Mesendoderm (in vitro differentiated cells): ENCODE data around the gene ADCY9.

ENCODE experiments used
- DNase-seq: peaks from one replicate; pipeline ENCODE4 v3.0.0; 2013
- H2AK5ac ChIP-seq: 2 replicates; pipeline ENCODE4 v1.6.1; 2013; ENCODE audit warnings: low read length, inconsistent platforms
- H2BK120ac ChIP-seq: 2 replicates; pipeline ENCODE4 v1.6.1; 2013; ENCODE audit warnings: low read depth, mild to moderate bottlenecking, low read length, moderate library complexity, mixed read lengths
- H2BK15ac ChIP-seq: replicated peaks from 2 replicates; pipeline ENCODE4 v1.6.1; 2013; ENCODE audit warnings: low read depth, mild to moderate bottlenecking, moderate library complexity
- H2BK5ac ChIP-seq: 2 replicates; pipeline ENCODE4 v1.6.1; 2013; ENCODE audit warnings: low read length, inconsistent platforms
- H3K18ac ChIP-seq: 2 replicates; pipeline ENCODE4 v1.6.1; 2013; ENCODE audit warnings: mild to moderate bottlenecking, low read length, mixed read lengths
- H3K23ac ChIP-seq: one replicate; pipeline ENCODE4 v1.6.1; 2013; ENCODE audit warnings: low read length
- H3K27ac ChIP-seq: 2 replicates; pipeline ENCODE4 v1.5.1; 2013; ENCODE audit warnings: low read depth, mild to moderate bottlenecking, inconsistent platforms, low read length, moderate library complexity
- H3K27me3 ChIP-seq: 2 replicates; pipeline ENCODE4 v1.6.1; 2013; ENCODE audit warnings: low read length, control low read depth, mild to moderate bottlenecking, inconsistent platforms; ENCODE audit not compliant: insufficient read depth, poor library complexity
- H3K36me3 ChIP-seq: 2 replicates; pipeline ENCODE4 v1.6.1; 2013; ENCODE audit warnings: low read length, inconsistent platforms; ENCODE audit not compliant: control insufficient read depth, insufficient read depth
- H3K4ac ChIP-seq: one replicate; pipeline ENCODE4 v1.6.1; 2013; ENCODE audit warnings: low read depth, mild to moderate bottlenecking, low read length, moderate library complexity
- H3K4me1 ChIP-seq: 2 replicates; pipeline ENCODE4 v1.6.1; 2013; ENCODE audit warnings: low read depth, low read length, inconsistent platforms; ENCODE audit not compliant: control insufficient read depth
- H3K4me2 ChIP-seq: 2 replicates; pipeline ENCODE4 v1.6.1; 2013; ENCODE audit warnings: low read length
- H3K4me3 ChIP-seq: 2 replicates; pipeline ENCODE4 v1.5.1; 2013; ENCODE audit warnings: mild to moderate bottlenecking, low read length
- H3K56ac ChIP-seq: one replicate; pipeline ENCODE4 v1.6.1; 2013; ENCODE audit warnings: low read length
- H3K79me1 ChIP-seq: 2 replicates; pipeline ENCODE4 v1.6.1; 2013; ENCODE audit warnings: low read length, inconsistent platforms
- H3K79me2 ChIP-seq: 2 replicates; pipeline ENCODE4 v1.6.1; 2013; ENCODE audit warnings: mild to moderate bottlenecking, low read length; ENCODE audit not compliant: control insufficient read depth, insufficient read depth
- H3K9ac ChIP-seq: 2 replicates; pipeline ENCODE4 v1.6.1; 2013; ENCODE audit warnings: low read length, inconsistent platforms
- H4K5ac ChIP-seq: one replicate; pipeline ENCODE4 v1.6.1; 2013; ENCODE audit warnings: low read length
- H4K8ac ChIP-seq: one replicate; pipeline ENCODE4 v1.6.1; 2013; ENCODE audit warnings: low read depth, mild to moderate bottlenecking, control low read depth, low read length, moderate library complexity
- WGBS: extraction: QIAGEN DNeasy Blood & Tissue Kit; methylation state at CpG from one replicate; pipeline ENCODE4 v1.1.7; 2013; ENCODE audit warnings: low lambda C conversion rate, missing lambda C conversion rate; ENCODE audit not compliant: insufficient coverage; ENCODE audit errors: extremely low coverage; 5-methylcytosine and 5-hydroxymethylcytosine counted together

The ADCY9 gene

GRCh38 chr16:3993052-3993785 lies 123.0 kb downstream of the ADCY9 start:
- H2BK120ac ChIP-seq = no peak overlapping the region
- no peak overlapping the region for H4K8ac ChIP-seq
- H3K36me3 ChIP-seq = no peaks in the 10 kb centered on the region
- H3K56ac ChIP-seq = no peak overlapping the region
- H3K27me3 ChIP-seq = no peaks in the 10 kb centered on the region
- H3K9ac ChIP-seq = no peak overlapping the region
- H3K79me2 ChIP-seq = no peaks in the 10 kb centered on the region
- H3K4me2 ChIP-seq = no peak overlapping the region
- no peak overlapping the region for H3K4ac ChIP-seq
- H2BK15ac ChIP-seq = no peak overlapping the region
- no peak overlapping the region for H3K27ac ChIP-seq
- no peak overlapping the region for H4K5ac ChIP-seq
- no peak overlapping the region for H3K4me3 ChIP-seq
- no peak overlapping the region for H2BK5ac ChIP-seq
- no peak overlapping the region for H2AK5ac ChIP-seq
- H3K79me1 ChIP-seq = no peaks in the 10 kb centered on the region
- H3K18ac ChIP-seq = no peak overlapping the region
- no peak for DNase-seq
- no peak overlapping the region for H3K23ac ChIP-seq
- WGBS = no CpG with 5 or more reads among the region's 36 CpGs
- no peaks in the 10 kb centered on the region for H3K4me1 ChIP-seq

DNA sequence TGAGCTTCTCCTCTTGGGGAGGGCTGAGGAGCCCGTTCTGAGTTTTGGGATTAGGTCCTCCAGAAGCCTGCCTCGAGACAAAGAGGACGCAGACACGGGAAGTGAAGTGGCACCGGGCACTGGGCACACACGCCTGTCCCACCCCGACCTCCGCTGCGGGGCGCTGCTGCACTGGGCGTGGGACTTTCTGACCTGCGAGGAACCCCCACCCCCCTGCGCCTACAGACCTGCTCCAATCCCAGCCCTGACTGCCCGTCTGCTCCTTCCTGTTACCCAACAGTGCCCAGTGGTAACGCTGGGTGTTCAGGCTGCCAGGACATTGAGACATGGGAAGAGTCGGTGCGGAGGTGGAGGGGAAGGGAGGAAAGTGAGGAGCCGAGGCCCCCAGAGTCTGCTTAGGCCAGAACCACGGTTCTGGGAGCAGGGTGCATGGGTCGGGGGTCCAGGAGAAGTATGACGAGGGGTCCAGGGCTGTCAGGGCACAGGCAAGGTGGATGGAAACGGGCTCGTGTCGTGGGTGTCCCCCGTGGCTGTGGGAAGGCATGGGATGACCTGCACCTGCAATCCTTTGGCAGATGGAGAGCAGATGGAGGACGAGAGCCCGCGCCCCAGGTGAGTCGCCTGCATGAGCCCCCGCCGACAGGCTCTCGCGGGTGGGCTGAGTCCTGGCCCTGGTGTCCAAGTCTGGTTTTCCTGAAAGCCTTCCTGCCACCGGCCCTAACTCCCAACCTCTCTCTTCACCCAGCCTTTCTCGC lies 123.8 kb downstream of the ADCY9 start:
- Histone ChIP-seq H2BK15ac (no peak overlapping the region), H3K79me1 (no peaks in the 10 kb centered on the region), H2BK5ac (no peak overlapping the region), H3K56ac (no peak overlapping the region), H3K4ac (no peak overlapping the region), H3K27ac (no peak overlapping the region), H3K18ac (no peak overlapping the region), H3K36me3 (no peaks in the 10 kb centered on the region), H3K79me2 (no peaks in the 10 kb centered on the region), H2BK120ac (no peak overlapping the region), H2AK5ac (no peak overlapping the region), H3K4me1 (no peaks in the 10 kb centered on the region), H3K23ac (no peak overlapping the region), H3K4me2 (no peak overlapping the region), H3K4me3 (no peak overlapping the region), H3K9ac (no peak overlapping the region), H3K27me3 (no peaks in the 10 kb centered on the region), H4K5ac (no peak overlapping the region), H4K8ac (no peak overlapping the region)
- DNase-seq = no peak
- no CpG with 5 or more reads among the region's 35 CpGs for WGBS

DNA sequence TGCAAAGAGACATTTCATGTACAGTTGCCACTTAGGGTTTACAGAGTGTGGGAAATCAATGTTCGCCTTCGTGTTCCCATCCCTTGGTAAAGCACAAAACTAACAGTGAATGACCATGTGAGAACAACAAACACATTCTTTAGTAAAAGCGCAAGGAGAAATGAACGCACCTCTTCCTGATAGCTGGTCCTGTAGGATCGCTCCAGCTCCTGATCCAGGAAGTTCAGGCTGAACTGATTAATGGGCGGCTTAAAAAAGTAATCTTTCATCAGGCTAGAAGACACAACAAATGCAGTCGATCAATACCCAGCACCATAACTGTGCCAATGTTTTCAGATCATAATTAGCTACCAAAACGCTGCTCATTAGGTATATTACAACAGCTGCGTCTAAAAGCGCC lies 127.4 kb downstream of the ADCY9 start:
- H4K5ac ChIP-seq = no peak overlapping the region
- DNase-seq = no peak

DNA sequence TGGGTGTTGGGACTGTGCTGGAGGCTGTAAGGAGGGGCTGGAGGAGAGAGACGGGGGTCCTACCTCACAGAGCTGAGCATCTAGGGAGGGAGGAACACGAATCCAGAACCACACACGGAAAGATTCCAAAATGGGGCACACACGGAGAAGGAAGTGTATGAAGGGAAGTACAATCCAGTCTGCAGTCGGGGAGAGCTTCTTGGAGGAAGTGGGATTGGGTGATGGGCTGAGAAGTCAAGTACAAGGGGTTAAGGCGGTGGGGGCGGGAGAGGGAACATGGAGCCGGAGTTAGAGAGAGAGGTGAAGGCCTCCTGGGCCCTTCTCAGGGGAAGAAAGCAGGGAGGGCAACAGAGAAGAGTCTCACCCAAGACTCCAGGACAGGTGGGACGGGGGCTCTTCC lies 128.2 kb downstream of the ADCY9 start:
- H3K36me3 ChIP-seq = no peaks in the 10 kb centered on the region
- no CpG with 5 or more reads among the region's 9 CpGs for WGBS

More for the DNA sequence above, 127.4 kb downstream of the ADCY9 start:
- Histone ChIP-seq H3K4me3 (no peak overlapping the region), H3K4me2 (no peak overlapping the region), H3K79me2 (no peaks in the 10 kb centered on the region), H3K79me1 (no peaks in the 10 kb centered on the region), H3K9ac (no peak overlapping the region), H3K36me3 (no peaks in the 10 kb centered on the region), H2BK120ac (no peak overlapping the region), H3K27me3 (no peaks in the 10 kb centered on the region), H2AK5ac (no peak overlapping the region), H3K18ac (no peak overlapping the region), H3K56ac (no peak overlapping the region), H3K4ac (no peak overlapping the region), H3K23ac (no peak overlapping the region), H4K8ac (no peak overlapping the region), H3K4me1 (no peaks in the 10 kb centered on the region), H2BK15ac (no peak overlapping the region), H3K27ac (no peak overlapping the region), H2BK5ac (no peak overlapping the region)
- WGBS = no CpG with 5 or more reads among the region's 10 CpGs

DNA sequence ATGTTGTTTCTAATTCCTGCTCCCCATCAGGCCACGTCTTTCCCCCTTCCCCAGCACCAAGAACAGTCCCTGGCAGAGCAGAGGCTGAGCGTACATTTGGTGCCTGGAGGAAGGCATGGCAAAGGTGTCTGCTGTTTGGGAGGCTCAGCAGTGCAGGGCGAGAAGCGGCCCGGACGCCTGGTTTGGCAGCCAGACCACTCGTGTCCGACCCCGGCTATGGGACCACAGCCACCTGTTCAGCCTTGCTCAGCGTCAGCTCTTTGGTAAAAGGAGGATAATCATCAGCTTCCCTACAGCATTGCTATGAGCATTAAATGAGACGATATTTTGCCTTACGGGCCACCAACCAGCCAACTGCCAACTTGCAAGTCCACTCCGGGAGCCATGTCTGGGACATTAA lies 129.0 kb downstream of the ADCY9 start:
- no peak for DNase-seq
- Histone ChIP-seq H3K4me2 (no peak overlapping the region), H3K9ac (no peak overlapping the region), H3K79me2 (no peaks in the 10 kb centered on the region), H3K27ac (no peak overlapping the region), H3K18ac (no peak overlapping the region), H3K36me3 (no peaks in the 10 kb centered on the region), H3K4ac (no peak overlapping the region), H2BK120ac (no peak overlapping the region), H2AK5ac (no peak overlapping the region), H3K4me3 (no peak overlapping the region), H3K23ac (no peak overlapping the region), H2BK15ac (no peak overlapping the region), H3K4me1 (no peaks in the 10 kb centered on the region), H3K56ac (no peak overlapping the region), H3K27me3 (no peaks in the 10 kb centered on the region), H4K8ac (no peak overlapping the region), H4K5ac (no peak overlapping the region), H3K79me1 (no peaks in the 10 kb centered on the region), H2BK5ac (no peak overlapping the region)
- no CpG with 5 or more reads among the region's 13 CpGs for WGBS

More for the DNA sequence above, 128.2 kb downstream of the ADCY9 start:
- no peaks in the 10 kb centered on the region for H3K27me3 ChIP-seq
- H4K5ac ChIP-seq = no peak overlapping the region
- no peak overlapping the region for H3K4ac ChIP-seq
- H3K9ac ChIP-seq = no peak overlapping the region
- no peaks in the 10 kb centered on the region for H3K79me1 ChIP-seq
- no peak overlapping the region for H2BK120ac ChIP-seq
- H3K27ac ChIP-seq = no peak overlapping the region
- H3K56ac ChIP-seq = no peak overlapping the region
- H3K18ac ChIP-seq = no peak overlapping the region
- no peak overlapping the region for H2AK5ac ChIP-seq
- H2BK5ac ChIP-seq = no peak overlapping the region
- H3K4me2 ChIP-seq = no peak overlapping the region
- H3K79me2 ChIP-seq = no peaks in the 10 kb centered on the region
- no peak overlapping the region for H3K4me3 ChIP-seq
- H3K23ac ChIP-seq = no peak overlapping the region
- no peak overlapping the region for H2BK15ac ChIP-seq
- no peaks in the 10 kb centered on the region for H3K4me1 ChIP-seq
- H4K8ac ChIP-seq = no peak overlapping the region
- DNase-seq = no peak
